HG02840 (cell line): ENCODE data around the gene SLC6A18.
"Not testable (repeated sequence)": the region's sequence is repeated elsewhere in the genome, so short reads cannot be mapped to it uniquely, and the experiment has no call there.

ENCODE experiments used
- ATAC-seq: cut with Tn5 transposase; IDR thresholded peaks from one replicate; pipeline ENCODE4 v1.9.1; 2021; ENCODE audit warnings: mild to moderate bottlenecking, moderate library complexity, moderate number of reproducible peaks; ENCODE audit not compliant: unreplicated experiment, low FRiP score

SLC6A18 gene

GRCh38 chr5:1283729-1284041 lies 58.5 kb downstream of the SLC6A18 start:
- not testable (repeated sequence) for ATAC-seq

- not testable (repeated sequence) for ATAC-seq
Measured at GRCh38 chr5:1284336-1284970, 59.3 kb downstream of the SLC6A18 start.

DNA sequence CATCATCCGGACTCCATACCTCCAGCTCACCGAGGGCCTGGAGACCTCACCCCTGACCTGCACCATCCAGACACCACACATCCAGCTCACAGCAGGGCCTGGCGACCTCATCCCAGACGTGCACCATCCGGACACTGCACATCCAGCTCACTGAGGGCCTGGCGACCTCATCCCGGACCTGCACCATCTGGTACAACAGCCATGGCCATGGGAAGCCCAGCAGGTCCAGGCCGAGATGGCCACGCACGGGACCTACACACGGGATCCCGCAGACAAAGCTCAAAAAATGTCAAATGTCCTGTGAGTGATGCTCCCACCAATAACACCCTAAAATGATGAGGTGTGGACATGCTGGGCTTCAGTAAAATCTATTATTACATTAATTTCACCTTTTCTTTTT lies 60.0 kb downstream of the SLC6A18 start:
- ATAC-seq, result no peak

DNA sequence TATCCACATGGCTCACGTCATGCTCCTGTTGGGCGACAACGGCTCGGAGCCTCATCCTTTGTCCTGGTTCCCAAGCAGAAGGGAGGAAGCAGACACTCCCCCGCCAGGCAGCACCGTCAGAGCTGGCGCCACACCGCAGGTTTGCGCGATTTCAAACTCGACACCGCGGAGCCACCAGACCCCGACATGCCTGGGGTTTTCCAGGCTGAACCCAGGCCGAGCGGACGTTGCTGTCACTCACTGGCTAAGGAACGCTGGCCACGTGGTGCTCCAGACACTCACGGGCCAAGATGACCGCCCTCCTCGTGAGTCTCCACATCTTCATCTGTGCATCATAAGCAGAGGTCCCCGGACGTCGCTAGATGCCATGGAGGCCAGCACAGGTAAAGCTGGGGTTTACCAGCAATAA lies 60.7 kb downstream of the SLC6A18 start:
- no peak for ATAC-seq

DNA sequence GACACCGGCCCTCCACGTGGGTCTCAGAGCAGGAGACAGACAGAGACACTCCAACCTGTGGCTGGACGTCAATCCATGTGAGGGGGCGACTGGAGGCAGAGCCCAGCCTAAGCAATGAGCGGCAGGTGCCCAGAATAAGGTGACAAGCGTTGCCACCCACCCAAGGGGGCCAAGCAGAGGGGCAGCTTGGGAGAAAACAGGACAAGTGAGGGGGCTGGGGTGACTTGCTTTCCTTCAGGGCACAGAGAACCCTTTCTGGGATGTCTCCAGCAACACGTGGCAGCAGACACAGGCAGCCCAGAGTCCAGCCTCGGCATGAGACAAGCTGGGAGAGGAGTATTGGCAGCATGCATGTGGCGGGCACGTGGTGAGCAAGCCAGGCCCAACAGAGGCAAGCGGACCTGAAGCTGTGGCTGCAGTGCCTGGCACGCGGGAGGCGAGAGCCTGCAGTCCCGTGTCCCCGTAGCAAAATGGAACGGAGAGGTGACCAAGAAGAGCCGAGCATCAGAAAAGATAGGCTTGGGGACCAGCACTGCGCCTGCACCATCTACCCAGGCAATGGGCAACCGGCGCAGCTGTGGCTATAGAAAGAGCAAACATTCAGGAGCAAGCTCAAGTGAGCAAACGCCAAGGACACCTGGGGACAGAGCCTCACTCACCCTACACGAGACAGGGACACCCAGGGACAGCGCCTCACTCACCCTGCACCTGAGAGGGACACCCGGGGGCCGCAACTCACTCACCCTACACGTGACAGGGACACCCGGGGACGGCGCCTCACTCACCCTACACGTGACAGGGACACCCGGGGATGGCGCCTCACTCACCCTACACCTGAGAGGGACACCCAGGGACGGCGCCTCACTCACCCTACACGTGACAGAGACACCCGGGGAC lies 63.5 kb downstream of the SLC6A18 start:
- no peak for ATAC-seq

GRCh38 chr5:1289559-1289958 lies 64.4 kb downstream of the SLC6A18 start:
- ATAC-seq, result not testable (repeated sequence)

GRCh38 chr5:1290956-1291355 lies 65.8 kb downstream of the SLC6A18 start:
- not testable (repeated sequence) for ATAC-seq

- no peak for ATAC-seq
Measured at GRCh38 chr5:1291611-1292080, 66.5 kb downstream of the SLC6A18 start.

- no peak for ATAC-seq
Measured at GRCh38 chr5:1292139-1292538, 67.0 kb downstream of the SLC6A18 start.

- ATAC-seq, result no peak
Measured at GRCh38 chr5:1292846-1293415, 67.8 kb downstream of the SLC6A18 start.

DNA sequence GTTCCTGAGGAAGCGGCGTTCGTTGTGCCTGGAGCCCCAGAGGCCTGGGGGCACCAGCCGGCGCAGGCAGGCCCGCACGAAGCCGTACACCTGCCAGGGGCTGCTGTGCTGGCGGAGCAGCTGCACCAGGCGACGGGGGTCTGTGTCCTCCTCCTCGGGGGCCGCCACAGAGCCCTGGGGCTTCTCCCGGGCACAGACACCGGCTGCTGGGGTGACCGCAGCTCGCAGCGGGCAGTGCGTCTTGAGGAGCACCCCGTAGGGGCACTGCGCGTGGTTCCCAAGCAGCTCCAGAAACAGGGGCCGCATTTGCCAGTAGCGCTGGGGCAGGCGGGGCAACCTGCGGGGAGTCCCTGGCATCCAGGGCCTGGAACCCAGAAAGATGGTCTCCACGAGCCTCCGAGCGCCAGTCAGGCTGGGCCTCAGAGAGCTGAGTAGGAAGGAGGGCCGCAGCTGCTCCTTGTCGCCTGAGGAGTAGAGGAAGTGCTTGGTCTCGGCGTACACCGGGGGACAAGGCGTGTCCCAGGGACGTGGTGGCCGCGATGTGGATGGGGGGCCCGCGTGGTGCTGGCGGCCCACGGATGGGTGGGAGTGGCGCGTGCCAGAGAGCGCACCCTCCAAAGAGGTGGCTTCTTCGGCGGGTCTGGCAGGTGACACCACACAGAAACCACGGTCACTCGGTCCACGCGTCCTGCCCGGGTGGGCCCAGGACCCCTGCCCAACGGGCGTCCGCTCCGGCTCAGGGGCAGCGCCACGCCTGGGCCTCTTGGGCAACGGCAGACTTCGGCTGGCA lies 68.4 kb downstream of the SLC6A18 start:
- no peak for ATAC-seq

DNA sequence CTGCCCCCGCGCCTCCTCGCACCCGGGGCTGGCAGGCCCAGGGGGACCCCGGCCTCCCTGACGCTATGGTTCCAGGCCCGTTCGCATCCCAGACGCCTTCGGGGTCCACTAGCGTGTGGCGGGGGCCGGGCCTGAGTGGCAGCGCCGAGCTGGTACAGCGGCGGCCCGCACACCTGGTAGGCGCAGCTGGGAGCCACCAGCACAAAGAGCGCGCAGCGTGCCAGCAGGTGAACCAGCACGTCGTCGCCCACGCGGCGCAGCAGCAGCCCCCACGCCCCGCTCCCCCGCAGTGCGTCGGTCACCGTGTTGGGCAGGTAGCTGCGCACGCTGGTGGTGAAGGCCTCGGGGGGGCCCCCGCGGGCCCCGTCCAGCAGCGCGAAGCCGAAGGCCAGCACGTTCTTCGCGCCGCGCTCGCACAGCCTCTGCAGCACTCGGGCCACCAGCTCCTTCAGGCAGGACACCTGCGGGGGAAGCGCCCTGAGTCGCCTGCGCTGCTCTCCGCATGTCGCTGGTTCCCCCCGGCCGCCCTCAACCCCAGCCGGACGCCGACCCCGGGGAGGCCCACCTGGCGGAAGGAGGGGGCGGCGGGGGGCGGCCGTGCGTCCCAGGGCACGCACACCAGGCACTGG lies 69.1 kb downstream of the SLC6A18 start:
- no peak for ATAC-seq

DNA sequence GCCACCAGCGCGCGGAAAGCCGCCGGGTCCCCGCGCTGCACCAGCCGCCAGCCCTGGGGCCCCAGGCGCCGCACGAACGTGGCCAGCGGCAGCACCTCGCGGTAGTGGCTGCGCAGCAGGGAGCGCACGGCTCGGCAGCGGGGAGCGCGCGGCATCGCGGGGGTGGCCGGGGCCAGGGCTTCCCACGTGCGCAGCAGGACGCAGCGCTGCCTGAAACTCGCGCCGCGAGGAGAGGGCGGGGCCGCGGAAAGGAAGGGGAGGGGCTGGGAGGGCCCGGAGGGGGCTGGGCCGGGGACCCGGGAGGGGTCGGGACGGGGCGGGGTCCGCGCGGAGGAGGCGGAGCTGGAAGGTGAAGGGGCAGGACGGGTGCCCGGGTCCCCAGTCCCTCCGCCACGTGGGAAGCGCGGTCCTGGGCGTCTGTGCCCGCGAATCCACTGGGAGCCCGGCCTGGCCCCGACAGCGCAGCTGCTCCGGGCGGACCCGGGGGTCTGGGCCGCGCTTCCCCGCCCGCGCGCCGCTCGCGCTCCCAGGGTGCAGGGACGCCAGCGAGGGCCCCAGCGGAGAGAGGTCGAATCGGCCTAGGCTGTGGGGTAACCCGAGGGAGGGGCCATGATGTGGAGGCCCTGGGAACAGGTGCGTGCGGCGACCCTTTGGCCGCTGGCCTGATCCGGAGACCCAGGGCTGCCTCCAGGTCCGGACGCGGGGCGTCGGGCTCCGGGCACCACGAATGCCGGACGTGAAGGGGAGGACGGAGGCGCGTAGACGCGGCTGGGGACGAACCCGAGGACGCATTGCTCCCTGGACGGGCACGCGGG lies 69.9 kb downstream of the SLC6A18 start, which contains the start of gene TERT:
Gene TERT, minus strand, starts transcription at position 234 of the 815 bp plus-strand sequence. Its CDS starts 79 bp downstream, at position 155.
- ATAC-seq, result no peak

DNA sequence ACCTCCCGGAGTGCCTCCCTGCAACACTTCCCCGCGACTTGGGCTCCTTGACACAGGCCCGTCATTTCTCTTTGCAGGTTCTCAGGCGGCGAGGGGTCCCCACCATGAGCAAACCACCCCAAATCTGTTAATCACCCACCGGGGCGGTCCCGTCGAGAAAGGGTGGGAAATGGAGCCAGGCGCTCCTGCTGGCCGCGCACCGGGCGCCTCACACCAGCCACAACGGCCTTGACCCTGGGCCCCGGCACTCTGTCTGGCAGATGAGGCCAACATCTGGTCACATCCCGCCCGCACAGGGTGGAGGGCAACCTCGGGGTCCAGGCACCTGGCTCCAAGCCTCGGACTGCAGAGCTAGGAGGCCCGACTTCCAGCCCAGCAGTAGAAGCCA lies 70.5 kb downstream of the SLC6A18 start:
- ATAC-seq, result no peak
